ENCODE measurements around the gene CSKMT. TPM values are rescaled to one million over a fixed set of nuclear protein-coding genes. Genes with fewer than 3 reads are reported as not detected.

The CSKMT gene
- total and polyA plus RNA-seq, 2 donors (not counting 3 experiments of a cell fraction or from before 2014, with no cell fraction given), result 7.8 to 38.1 TPM

GRCh38 chr11:62707277-62707861 lies 42.3 kb downstream of the CSKMT start, which contains the start of the genes BSCL2 and GNG3:
Gene BSCL2 (minus strand): TSS chr11:62707424. CDS start chr11:62707195, 229 bp downstream.
Gene GNG3 (plus strand): TSS chr11:62707676. CDS start chr11:62708296, 620 bp downstream.
- no TSS peak for BruUV-seq (replicated peaks)
- dilution Hi-C loops (cut with MboI; ENCODE audit: extremely low pct_ligation_motif_present, low sequenced_read_pairs), result no loop called here
- FAIRE-seq, result no peak
- Histone ChIP-seq H2AFZ (ENCODE audit: low read depth, low read length) (peak within 1 kb of the TSS; percentile 89), H3K4me3 (replicated peaks in 1 of 3; ENCODE audit: insufficient read depth in 1 of 3, low read depth in 1 of 3, low read length in 3 of 3) (peak within 1 kb of the TSS in 2 of 3 experiments; percentile 41 to 60), H3K4me1 (ENCODE audit: control insufficient read depth, extremely low read depth, insufficient read depth, low read length) (peaks cover 25% of the 10 kb centered on the region), H3K9ac (replicated peaks; ENCODE audit: extremely low read depth, insufficient read depth, low read length) (no peak within 1 kb of the TSS), H3K9me1 (replicated peaks; ENCODE audit: control insufficient read depth, extremely low read depth, insufficient read depth, low read length) (no peaks in the 10 kb centered on the region), H3K36me3 (ENCODE audit: control insufficient read depth in 2 of 2, extremely low read depth in 1 of 2, insufficient read depth in 2 of 2, low read length in 2 of 2) (peaks cover 2 to 10% of the 10 kb centered on the region in 2 experiments), H3K9me3 (replicated peaks; ENCODE audit: control insufficient read depth, insufficient read depth, low read length) (no peaks in the 10 kb centered on the region), H3K4me2 (ENCODE audit: insufficient read depth, low read length) (peak within 1 kb of the TSS; percentile 82), H3K79me2 (ENCODE audit: control insufficient read depth, insufficient read depth, low read length) (no peaks in the 10 kb centered on the region), H4K20me1 (replicated peaks; ENCODE audit: control insufficient read depth, extremely low read depth, insufficient read depth, low read length) (no peaks in the 10 kb centered on the region), H3K27me3 (ENCODE audit: control insufficient read depth in 2 of 2, insufficient read depth in 2 of 2, low read length in 2 of 2) (no peaks in the 10 kb centered on the region), H3K27ac (ENCODE audit: insufficient read depth, low read depth, low read length) (no peak within 1 kb of the TSS)
- DNase-seq (ENCODE audit: low read depth, low spot score), result no peak
- intact Hi-C loops (cut with micrococcal nuclease), result loop anchor here (2.0 to 5.0 kb wide), 3 partner anchors 40 to 107 kb away; partner anchors contain the start of genes C11orf98, CSKMT, INTS5 and MTA2
- no peak for TF ChIP-seq GATA2 (IDR thresholded peaks at IDR 0.05; ENCODE audit: insufficient read depth, insufficient read length, low read depth, low read length)
- TF ChIP-seq, protein P1, sequence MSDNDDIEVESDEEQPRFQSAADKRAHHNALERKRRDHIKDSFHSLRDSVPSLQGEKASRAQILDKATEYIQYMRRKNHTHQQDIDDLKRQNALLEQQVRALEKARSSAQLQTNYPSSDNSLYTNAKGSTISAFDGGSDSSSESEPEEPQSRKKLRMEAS (IDR thresholded peaks at IDR 0.05; ENCODE audit: insufficient read depth, insufficient read length), result no peak
- no peak for TF ChIP-seq JUN (IDR thresholded peaks at IDR 0.05; ENCODE audit: borderline replicate concordance, insufficient read depth, insufficient read length, low read depth)
- TF ChIP-seq EZH2 (IDR thresholded peaks at IDR 0.05; ENCODE audit: borderline replicate concordance, low read depth, low read length, severe bottlenecking), result no peak
- TF ChIP-seq POLR2A (IDR thresholded peaks at IDR 0.05; ENCODE audit: low read depth, low read length), result no peak
- no peak for TF ChIP-seq CTCF (IDR thresholded peaks at IDR 0.05; ENCODE audit: extremely low read depth in 1 of 2, insufficient read depth in 1 of 2, low read depth in 1 of 2, low read length in 2 of 2)
- TF ChIP-seq FOS (IDR thresholded peaks at IDR 0.05; ENCODE audit: borderline replicate concordance, insufficient read depth, low read length), result no peak
- no peak for TF ChIP-seq MYC (IDR thresholded peaks at IDR 0.05; ENCODE audit: low read depth, low read length)
- TF ChIP-seq POLR2AphosphoS5 (IDR thresholded peaks at IDR 0.05; ENCODE audit: insufficient read depth, low read depth, low read length), result no peak
- ChIA-PET CTCF (interaction anchor here (1.6 kb wide), 1 partner anchor 42 kb away, joined by 3 read pairs; the partner anchor contains the start of genes C11orf98 and CSKMT), POLR2A (interaction anchor here (0.6 kb wide), 1 partner anchor 76 kb away, joined by 7 read pairs; no protein-coding TSS in a partner anchor)

Measured in endothelial cell of umbilical vein (primary cell).